Measurements from ENCODE around the gene PERM1.

Gene PERM1

DNA sequence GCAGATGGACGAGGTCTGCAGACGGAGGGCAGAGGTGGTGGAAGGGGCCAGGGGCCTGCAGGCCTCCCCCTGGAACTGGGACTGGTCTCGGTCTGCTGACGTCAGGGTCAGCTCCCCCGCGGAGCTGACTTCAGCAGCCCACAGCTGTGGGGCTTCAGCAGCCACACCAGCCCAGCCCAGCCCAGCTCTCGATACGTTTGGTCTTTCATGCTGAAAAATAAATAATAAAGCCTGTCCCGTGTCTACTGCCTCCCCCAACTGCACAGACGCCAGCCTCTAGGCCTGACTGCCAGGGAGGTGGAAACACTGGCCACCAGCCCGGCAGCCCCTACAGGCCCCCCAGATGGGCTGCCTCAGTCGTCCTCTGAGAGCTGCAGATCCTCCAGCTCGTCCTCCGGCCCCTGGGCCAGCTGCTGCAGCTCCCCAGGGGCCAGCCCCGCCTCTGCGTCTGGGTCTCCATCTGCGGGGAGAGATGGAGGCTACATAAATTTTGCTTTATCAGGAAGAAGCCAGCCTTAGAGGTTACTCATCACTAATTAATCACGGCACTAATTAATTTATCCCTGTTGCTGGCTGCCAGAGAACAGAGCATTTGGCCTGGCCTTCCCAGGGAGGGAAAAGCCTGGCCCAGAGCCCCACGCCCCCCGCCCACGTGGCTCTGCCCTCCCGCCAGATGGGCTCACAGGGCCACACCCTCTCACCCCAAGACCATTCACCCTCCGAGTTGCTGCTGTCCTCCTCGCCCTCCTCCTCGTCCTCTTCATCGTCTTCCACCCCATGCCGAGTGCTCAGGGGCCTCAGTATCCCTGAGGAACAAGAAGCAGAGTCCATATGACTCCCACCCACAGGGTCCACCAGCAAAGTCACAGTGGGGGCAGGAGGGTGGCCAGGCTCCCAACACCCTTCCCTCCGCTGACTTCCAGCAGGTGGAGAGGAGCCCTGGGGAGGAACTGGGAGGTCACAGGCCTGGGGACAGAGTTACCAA lies 37.3 kb downstream of the PERM1 start:
- Histone ChIP-seq H3K27me3 (ENCODE audit: low read depth, low read length) (peaks cover 15% of the 10 kb centered on the region), H3K4me3 (ENCODE audit: low read depth in 1 of 2, low read length in 2 of 2) (no peak overlapping the region), H3K36me3 (ENCODE audit: control insufficient read depth in 1 of 2, insufficient read depth in 2 of 2, low read length in 2 of 2) (peaks cover 6 to 45% of the 10 kb centered on the region in 2 donors), H3K27ac (ENCODE audit: low read length) (no peak overlapping the region), H3K4me1 (ENCODE audit: control insufficient read depth in 1 of 2, insufficient read depth in 2 of 2, low read length in 2 of 2) (peaks cover 0 to 39% of the 10 kb centered on the region in 2 donors), H3K9me3 (ENCODE audit: control insufficient read depth in 1 of 2, low read length in 2 of 2) (no peaks in the 10 kb centered on the region)

DNA sequence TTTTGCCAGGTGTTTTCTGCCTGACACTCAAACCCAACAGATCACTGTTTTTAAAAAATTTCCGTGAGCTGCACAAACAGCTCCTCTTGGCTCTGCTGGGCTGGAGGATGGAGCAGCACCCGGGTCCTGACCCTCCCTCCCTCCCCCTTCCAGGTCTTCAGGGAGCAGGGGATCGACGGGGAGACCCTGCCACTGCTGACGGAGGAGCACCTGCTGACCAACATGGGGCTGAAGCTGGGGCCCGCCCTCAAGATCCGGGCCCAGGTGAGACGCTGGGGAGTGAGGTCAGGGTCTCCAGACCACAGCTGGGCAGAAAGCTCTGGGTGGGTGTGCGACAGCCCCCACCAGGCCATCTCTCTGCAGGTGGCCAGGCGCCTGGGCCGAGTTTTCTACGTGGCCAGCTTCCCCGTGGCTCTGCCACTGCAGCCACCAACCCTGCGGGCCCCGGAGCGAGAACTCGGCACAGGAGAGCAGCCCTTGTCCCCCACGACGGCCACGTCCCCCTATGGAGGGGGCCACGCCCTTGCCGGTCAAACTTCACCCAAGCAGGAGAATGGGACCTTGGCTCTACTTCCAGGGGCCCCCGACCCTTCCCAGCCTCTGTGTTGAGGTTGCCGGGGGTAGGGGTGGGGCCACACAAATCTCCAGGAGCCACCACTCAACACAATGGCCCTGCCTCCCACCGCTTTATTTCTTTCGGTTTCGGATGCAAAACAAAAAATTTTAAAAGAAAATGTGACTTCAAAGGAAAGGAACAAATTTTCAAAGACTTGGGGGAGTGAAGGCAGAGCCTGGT lies 38.1 kb downstream of the PERM1 start:
- Histone ChIP-seq H3K9me3 (ENCODE audit: control insufficient read depth in 1 of 2, low read length in 2 of 2) (no peaks in the 10 kb centered on the region), H3K27me3 (ENCODE audit: low read depth, low read length) (peaks cover 15% of the 10 kb centered on the region), H3K36me3 (ENCODE audit: control insufficient read depth in 1 of 2, insufficient read depth in 2 of 2, low read length in 2 of 2) (peaks cover 6 to 36% of the 10 kb centered on the region in 2 donors), H3K4me3 (ENCODE audit: low read depth in 1 of 2, low read length in 2 of 2) (no peak overlapping the region), H3K27ac (ENCODE audit: low read length) (no peak overlapping the region), H3K4me1 (ENCODE audit: control insufficient read depth in 1 of 2, insufficient read depth in 2 of 2, low read length in 2 of 2) (peaks cover 0 to 48% of the 10 kb centered on the region in 2 donors)

DNA sequence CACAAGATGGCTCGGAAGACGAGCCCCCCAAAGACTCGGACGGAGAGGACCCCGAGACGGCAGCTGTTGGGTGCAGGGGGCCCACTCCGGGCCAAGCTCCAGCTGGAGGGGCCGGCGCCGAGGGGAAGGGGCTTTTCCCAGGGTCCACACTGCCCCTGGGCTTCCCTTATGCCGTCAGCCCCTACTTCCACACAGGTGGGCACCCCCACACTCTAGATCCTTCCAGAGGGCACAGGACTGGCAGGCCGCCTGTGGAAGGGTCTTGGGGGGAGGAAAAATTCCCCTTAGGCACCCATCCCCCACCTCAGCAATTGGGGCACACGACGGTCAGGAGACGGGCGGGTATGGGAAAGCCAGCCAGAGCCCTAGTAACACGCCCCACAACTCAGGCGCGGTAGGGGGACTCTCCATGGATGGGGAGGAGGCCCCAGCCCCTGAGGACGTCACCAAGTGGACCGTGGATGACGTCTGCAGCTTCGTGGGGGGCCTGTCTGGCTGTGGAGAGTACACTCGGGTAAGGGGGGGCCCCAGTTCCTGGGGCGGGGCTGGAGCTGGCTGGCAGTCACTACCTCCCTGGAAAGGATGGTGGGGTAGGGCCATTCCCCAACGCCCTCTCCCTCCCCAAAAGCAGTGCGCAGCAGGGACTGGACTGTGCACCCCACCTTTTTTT lies 38.9 kb downstream of the PERM1 start:
- H3K4me3 ChIP-seq (ENCODE audit: low read depth in 1 of 2, low read length in 2 of 2), result peak overlapping the region in 1 of 2 donors; percentile 51
- H3K36me3 ChIP-seq (ENCODE audit: control insufficient read depth in 1 of 2, insufficient read depth in 2 of 2, low read length in 2 of 2), result peaks cover 6 to 29% of the 10 kb centered on the region in 2 donors
- H3K27ac ChIP-seq (ENCODE audit: low read length), result no peak overlapping the region
- H3K27me3 ChIP-seq (ENCODE audit: low read depth, low read length), result peaks cover 15% of the 10 kb centered on the region
- H3K9me3 ChIP-seq (ENCODE audit: control insufficient read depth in 1 of 2, low read length in 2 of 2), result no peaks in the 10 kb centered on the region
- H3K4me1 ChIP-seq (ENCODE audit: control insufficient read depth in 1 of 2, insufficient read depth in 2 of 2, low read length in 2 of 2), result peaks cover 0 to 48% of the 10 kb centered on the region in 2 donors

- Histone ChIP-seq H3K4me1 (ENCODE audit: control insufficient read depth in 1 of 2, insufficient read depth in 2 of 2, low read length in 2 of 2) (peaks cover 0 to 48% of the 10 kb centered on the region in 2 donors), H3K27ac (ENCODE audit: low read length) (no peak overlapping the region), H3K36me3 (ENCODE audit: control insufficient read depth in 1 of 2, insufficient read depth in 2 of 2, low read length in 2 of 2) (peaks cover 6 to 23% of the 10 kb centered on the region in 2 donors), H3K27me3 (ENCODE audit: low read depth, low read length) (peaks cover 15% of the 10 kb centered on the region), H3K9me3 (ENCODE audit: control insufficient read depth in 1 of 2, low read length in 2 of 2) (no peaks in the 10 kb centered on the region), H3K4me3 (ENCODE audit: low read depth in 1 of 2, low read length in 2 of 2) (peak overlapping the region in 1 of 2 donors; percentile 51)
These were observed 39.5 kb downstream of the PERM1 start for GRCh38 chr1:942411-942821.

- peaks cover 0 to 48% of the 10 kb centered on the region in 2 donors for H3K4me1 ChIP-seq (ENCODE audit: control insufficient read depth in 1 of 2, insufficient read depth in 2 of 2, low read length in 2 of 2)
- H3K27me3 ChIP-seq (ENCODE audit: low read depth, low read length), result peaks cover 15% of the 10 kb centered on the region
- H3K36me3 ChIP-seq (ENCODE audit: control insufficient read depth in 1 of 2, insufficient read depth in 2 of 2, low read length in 2 of 2), result peaks cover 6 to 19% of the 10 kb centered on the region in 2 donors
- H3K9me3 ChIP-seq (ENCODE audit: control insufficient read depth in 1 of 2, low read length in 2 of 2), result no peaks in the 10 kb centered on the region
- H3K4me3 ChIP-seq (ENCODE audit: low read depth in 1 of 2, low read length in 2 of 2), result peak overlapping the region in 1 of 2 donors; percentile 51
- no peak overlapping the region for H3K27ac ChIP-seq (ENCODE audit: low read length)
These were observed 40.1 kb downstream of the PERM1 start for GRCh38 chr1:941588-942383.

DNA sequence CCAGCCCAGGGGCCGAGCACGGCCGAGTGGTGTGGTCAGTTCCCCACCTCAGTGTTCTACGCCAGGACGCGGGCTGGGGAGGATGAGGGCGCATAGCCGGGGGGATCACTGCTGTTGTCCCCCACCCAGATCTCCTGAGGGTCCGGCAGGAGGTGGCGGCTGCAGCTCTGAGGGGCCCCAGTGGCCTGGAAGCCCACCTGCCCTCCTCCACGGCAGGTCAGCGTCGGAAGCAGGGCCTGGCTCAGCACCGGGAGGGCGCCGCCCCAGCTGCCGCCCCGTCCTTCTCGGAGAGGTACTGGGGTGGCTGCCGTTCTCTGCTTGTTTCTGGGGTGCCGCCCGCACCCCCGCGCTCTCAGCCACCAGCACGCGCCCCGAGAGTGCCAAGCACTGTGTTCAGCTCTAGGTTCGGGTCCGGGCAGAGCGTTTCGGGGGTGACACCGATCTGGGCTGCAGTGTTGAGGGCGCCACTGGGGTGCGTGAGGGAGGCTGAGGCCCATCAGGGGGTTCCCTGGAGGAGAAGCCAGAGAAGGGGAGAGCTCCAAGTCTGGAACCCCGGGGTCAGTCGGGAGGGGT lies 40.8 kb downstream of the PERM1 start:
- H3K27ac ChIP-seq (ENCODE audit: low read length), result no peak overlapping the region
- H3K4me1 ChIP-seq (ENCODE audit: control insufficient read depth in 1 of 2, insufficient read depth in 2 of 2, low read length in 2 of 2), result peaks cover 0 to 49% of the 10 kb centered on the region in 2 donors

DNA sequence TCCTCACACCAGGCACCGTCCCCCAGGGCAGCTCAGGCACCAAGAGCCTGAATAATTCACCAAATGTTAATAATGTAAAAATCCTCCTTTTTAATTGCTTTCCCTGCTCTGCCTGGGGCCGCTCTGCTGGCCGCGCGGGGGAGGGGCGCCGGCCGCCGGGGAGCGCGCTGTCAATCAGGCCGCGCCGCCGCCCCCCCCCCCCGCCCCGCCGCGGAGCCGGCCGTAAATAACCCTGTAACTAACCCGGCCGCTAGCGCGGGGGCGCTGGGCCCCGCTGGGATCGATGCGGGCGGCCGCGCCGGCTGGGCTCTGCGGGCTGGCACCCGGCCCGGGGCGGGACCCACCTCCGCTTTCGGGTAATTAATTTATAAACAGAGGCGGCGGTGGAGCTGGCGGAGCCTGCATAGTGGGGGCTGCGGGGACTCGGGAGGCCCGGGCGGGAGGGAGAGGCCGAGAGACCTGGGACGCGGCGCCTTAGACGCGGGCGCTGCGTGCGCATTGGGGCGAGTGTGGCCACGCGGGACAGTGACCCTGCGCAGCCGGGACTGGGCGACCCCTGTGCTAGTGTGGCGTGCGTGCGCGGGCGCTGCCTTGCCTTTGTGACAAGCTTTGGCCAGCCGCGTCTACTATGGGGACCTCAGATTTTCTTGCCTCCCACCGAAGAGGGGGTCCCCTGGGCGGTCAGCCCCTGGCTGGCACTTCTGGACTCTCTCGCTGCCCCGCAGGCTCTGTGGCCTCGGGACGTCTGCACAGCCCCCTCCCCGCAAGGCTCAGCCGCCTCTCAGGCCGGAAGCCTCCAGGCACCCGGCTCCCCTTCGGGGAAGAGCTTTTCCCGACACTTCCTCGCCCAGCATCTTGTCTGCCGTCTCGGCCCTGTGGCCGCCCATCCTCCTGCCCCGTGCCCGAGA lies 41.5 kb downstream of the PERM1 start:
- no peak overlapping the region for H3K27ac ChIP-seq (ENCODE audit: low read length)
- peaks cover 0 to 57% of the 10 kb centered on the region in 2 donors for H3K4me1 ChIP-seq (ENCODE audit: control insufficient read depth in 1 of 2, insufficient read depth in 2 of 2, low read length in 2 of 2)
- peaks cover 18% of the 10 kb centered on the region for H3K27me3 ChIP-seq (ENCODE audit: low read depth, low read length)
- no peaks in the 10 kb centered on the region for H3K9me3 ChIP-seq (ENCODE audit: control insufficient read depth in 1 of 2, low read length in 2 of 2)
- H3K4me3 ChIP-seq (ENCODE audit: low read depth in 1 of 2, low read length in 2 of 2), result peak overlapping the region in 1 of 2 donors; percentile 51
- peaks cover 0 to 6% of the 10 kb centered on the region in 2 donors for H3K36me3 ChIP-seq (ENCODE audit: control insufficient read depth in 1 of 2, insufficient read depth in 2 of 2, low read length in 2 of 2)

More for the DNA sequence above, 40.8 kb downstream of the PERM1 start:
- H3K27me3 ChIP-seq (ENCODE audit: low read depth, low read length), result peaks cover 15% of the 10 kb centered on the region
- H3K4me3 ChIP-seq (ENCODE audit: low read depth in 1 of 2, low read length in 2 of 2), result peak overlapping the region in 1 of 2 donors; percentile 51
- H3K9me3 ChIP-seq (ENCODE audit: control insufficient read depth in 1 of 2, low read length in 2 of 2), result no peaks in the 10 kb centered on the region
- peaks cover 4 to 13% of the 10 kb centered on the region in 2 donors for H3K36me3 ChIP-seq (ENCODE audit: control insufficient read depth in 1 of 2, insufficient read depth in 2 of 2, low read length in 2 of 2)

DNA sequence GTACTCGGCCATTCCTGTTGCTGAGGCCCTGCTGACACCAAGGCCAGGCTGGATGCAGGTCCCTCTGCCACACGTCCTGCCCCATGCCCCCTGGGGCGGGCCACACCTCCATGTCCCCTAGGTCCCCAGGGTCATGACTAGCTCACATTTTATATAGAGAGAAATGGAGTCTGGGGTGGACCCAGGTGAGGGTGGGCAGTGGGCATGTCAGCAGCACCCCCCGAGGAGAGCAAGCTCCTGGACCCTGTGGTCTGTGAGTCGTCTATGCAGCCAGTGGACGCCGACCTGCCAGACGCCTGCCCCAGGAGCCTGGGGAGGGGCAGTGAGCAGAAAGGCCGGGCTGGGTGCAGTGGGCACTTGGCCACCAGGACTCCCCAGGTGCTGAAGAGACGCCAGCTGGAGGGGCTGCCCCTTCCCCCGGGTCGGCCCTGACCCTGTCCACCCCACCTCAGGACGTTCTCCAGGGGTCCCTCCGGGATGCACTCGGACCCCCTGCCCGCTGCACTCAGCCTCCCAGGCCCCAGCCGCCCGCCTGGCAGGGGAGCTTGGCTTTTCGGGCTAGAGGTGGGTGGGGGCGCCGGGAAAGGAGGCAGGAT lies 42.3 kb downstream of the PERM1 start:
- Histone ChIP-seq H3K9me3 (ENCODE audit: control insufficient read depth in 1 of 2, low read length in 2 of 2) (no peaks in the 10 kb centered on the region), H3K4me1 (ENCODE audit: control insufficient read depth in 1 of 2, insufficient read depth in 2 of 2, low read length in 2 of 2) (peaks cover 0 to 58% of the 10 kb centered on the region in 2 donors), H3K27ac (ENCODE audit: low read length) (no peak overlapping the region), H3K4me3 (ENCODE audit: low read depth in 1 of 2, low read length in 2 of 2) (no peak overlapping the region), H3K36me3 (ENCODE audit: control insufficient read depth in 1 of 2, insufficient read depth in 2 of 2, low read length in 2 of 2) (no peaks in the 10 kb centered on the region), H3K27me3 (ENCODE audit: low read depth, low read length) (peaks cover 23% of the 10 kb centered on the region)

DNA sequence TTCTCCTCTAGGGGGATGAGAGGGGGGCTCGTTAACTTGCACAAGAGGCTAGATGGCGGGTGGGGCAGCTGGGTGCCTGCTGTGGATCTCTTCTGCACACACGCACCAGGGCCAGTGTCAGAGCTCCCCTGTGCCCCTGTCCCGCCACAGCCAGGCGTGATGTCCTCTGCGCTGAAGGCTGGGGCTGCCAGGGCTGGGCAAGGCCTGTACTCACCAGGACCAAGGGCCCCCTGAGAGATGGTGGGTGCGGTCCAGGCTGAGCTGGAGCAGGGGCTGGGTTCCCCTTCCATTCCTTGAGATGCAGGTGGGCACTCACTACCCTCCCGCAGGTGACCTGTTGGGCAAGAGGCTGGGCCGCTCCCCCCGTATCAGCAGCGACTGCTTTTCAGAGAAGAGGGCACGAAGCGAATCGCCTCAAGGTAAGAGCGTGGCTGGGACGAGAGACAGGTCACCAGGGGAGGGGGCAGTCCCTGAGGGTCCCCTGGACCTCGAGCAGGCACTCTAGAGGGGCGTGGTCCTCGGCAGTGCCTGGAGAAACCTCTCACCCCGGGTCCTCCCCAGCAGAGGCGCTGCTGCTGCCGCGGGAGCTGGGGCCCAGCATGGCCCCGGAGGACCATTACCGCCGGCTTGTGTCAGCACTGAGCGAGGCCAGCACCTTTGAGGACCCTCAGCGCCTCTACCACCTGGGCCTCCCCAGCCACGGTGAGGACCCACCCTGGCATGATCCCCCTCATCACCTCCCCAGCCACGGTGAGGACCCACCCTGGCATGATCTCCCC lies 43.0 kb downstream of the PERM1 start:
- H3K36me3 ChIP-seq (ENCODE audit: control insufficient read depth in 1 of 2, insufficient read depth in 2 of 2, low read length in 2 of 2), result no peaks in the 10 kb centered on the region
- H3K9me3 ChIP-seq (ENCODE audit: control insufficient read depth in 1 of 2, low read length in 2 of 2), result no peaks in the 10 kb centered on the region
- peaks cover 0 to 55% of the 10 kb centered on the region in 2 donors for H3K4me1 ChIP-seq (ENCODE audit: control insufficient read depth in 1 of 2, insufficient read depth in 2 of 2, low read length in 2 of 2)
- no peak overlapping the region for H3K4me3 ChIP-seq (ENCODE audit: low read depth in 1 of 2, low read length in 2 of 2)
- H3K27me3 ChIP-seq (ENCODE audit: low read depth, low read length), result peaks cover 23% of the 10 kb centered on the region
- H3K27ac ChIP-seq (ENCODE audit: low read length), result no peak overlapping the region
